ENCODE measurements around the gene PIK3C2G. TPM values are rescaled to one million over a fixed set of nuclear protein-coding genes. Genes with fewer than 3 reads are reported as not detected.
A peak's percentile ranks its signal among the peaks of the same experiment; 100 is the strongest.

Gene PIK3C2G
- total and polyA plus RNA-seq, 2 of the 4 experiments (the other 2 are of a cell fraction), result not detected

DNA sequence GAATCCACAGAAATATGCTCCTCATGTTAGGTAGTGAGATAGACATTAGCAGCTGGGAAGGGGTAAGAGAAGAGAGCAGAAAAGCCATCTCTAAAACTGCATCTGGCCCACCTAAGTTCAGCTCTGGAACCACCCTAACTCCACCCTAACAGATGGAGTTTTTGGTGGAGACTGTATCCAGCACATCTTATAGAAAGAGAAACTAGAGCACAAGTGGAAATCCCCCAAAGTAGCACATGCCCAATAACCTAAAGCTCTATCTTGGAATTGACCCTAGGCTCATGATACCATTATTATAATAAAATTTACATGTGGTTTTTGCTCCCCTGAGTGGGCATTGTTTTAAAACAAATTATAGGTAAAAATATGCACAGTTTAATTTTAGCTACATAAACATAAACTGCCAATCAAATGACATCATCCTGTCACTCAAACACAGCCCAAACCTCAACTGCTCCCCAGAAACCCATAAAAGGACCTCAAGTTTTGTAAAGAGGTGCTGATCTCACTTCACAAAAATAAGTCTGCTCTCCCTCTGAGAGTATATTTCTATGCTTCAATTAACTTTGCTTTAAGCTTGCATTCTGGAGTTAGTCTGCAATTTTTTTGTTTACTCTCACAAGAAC is 206.4 kb downstream of the PIK3C2G start:
- H3K18ac ChIP-seq (ENCODE audit: low read depth, low read length), result no peak overlapping the region
- dilution Hi-C loops (cut with HindIII; ENCODE audit: low sequenced_read_pairs, unreplicated experiment) (no loop called here), in situ Hi-C loops (cut with MboI; ENCODE audit: low sequenced_read_pairs) (no loop called here), intact Hi-C loops (cut with micrococcal nuclease) (no loop called here)
- no peak overlapping the region for H2BK5ac ChIP-seq (ENCODE audit: low read depth, low read length, poor library complexity, severe bottlenecking)
- H4K8ac ChIP-seq (ENCODE audit: low read depth in 2 of 2, low read length in 2 of 2), result no peak overlapping the region
- H3K27me3 ChIP-seq (ENCODE audit: control insufficient read depth, insufficient read depth, low read length), result no peaks in the 10 kb centered on the region
- no peak for DNase-seq
- no peak overlapping the region for H2BK120ac ChIP-seq (ENCODE audit: low read depth, low read length)
- no peak overlapping the region for H2AK9ac ChIP-seq (replicated peaks; ENCODE audit: low read depth, low read length, poor library complexity)
- 0 out of 3 replicates have a peak overlapping the region, but pooled peaks have one; percentile 10 for H2BK15ac ChIP-seq (ENCODE audit: low read depth, low read length)
- H3K23ac ChIP-seq (ENCODE audit: low read depth, low read length), result no peak overlapping the region
- 0 out of 2 replicates have a peak overlapping the region, but pooled peaks have one; percentile 31 for H3K14ac ChIP-seq (replicated peaks; ENCODE audit: low read depth, low read length)
- H3K27ac ChIP-seq (ENCODE audit: insufficient read depth, low read length), result no peak overlapping the region
- BruUV-seq (replicated peaks), result no TSS peak
- H3K4me3 ChIP-seq (ENCODE audit: insufficient read depth, low read depth, low read length), result no peak overlapping the region
- H2AK5ac ChIP-seq (ENCODE audit: low read depth, low read length), result no peak overlapping the region
- H2AFZ ChIP-seq (replicated peaks; ENCODE audit: low read length, poor library complexity), result no peak overlapping the region
- H4K5ac ChIP-seq (ENCODE audit: low read depth, low read length), result no peak overlapping the region
- ATAC-seq (ENCODE audit: low read depth), result no peak
- ChIA-PET POLR2A (ENCODE audit: unreplicated experiment) (no interaction called here), CTCF (interaction anchor here (1.0 kb wide), 1 partner anchor 12 kb away, joined by 3 read pairs; no protein-coding TSS in a partner anchor)
- no peak overlapping the region for H3K56ac ChIP-seq (ENCODE audit: extremely low read depth, insufficient read depth, low read length)
- H3K36me3 ChIP-seq (ENCODE audit: control insufficient read depth, insufficient read depth, low read length), result no peaks in the 10 kb centered on the region
- no peak overlapping the region for H4K91ac ChIP-seq (ENCODE audit: insufficient read depth, low read depth, low read length)
- H3K4me2 ChIP-seq (ENCODE audit: low read depth, low read length), result no peak overlapping the region
- H4K20me1 ChIP-seq (ENCODE audit: insufficient read depth, low read length), result no peaks in the 10 kb centered on the region
- TF ChIP-seq CTCF (conservative IDR thresholded peaks at IDR 0.05; ENCODE audit: low read depth, low read length), result no peak
- TF ChIP-seq SMC3 (IDR thresholded peaks at IDR 0.05; ENCODE audit: low read depth, low read length), result no peak
- no peak for TF ChIP-seq CEBPB (IDR thresholded peaks at IDR 0.05; ENCODE audit: low read depth, low read length)
- TF ChIP-seq MAZ (IDR thresholded peaks at IDR 0.05; ENCODE audit: borderline replicate concordance, low read depth, low read length), result no peak
- TF ChIP-seq, protein P1, sequence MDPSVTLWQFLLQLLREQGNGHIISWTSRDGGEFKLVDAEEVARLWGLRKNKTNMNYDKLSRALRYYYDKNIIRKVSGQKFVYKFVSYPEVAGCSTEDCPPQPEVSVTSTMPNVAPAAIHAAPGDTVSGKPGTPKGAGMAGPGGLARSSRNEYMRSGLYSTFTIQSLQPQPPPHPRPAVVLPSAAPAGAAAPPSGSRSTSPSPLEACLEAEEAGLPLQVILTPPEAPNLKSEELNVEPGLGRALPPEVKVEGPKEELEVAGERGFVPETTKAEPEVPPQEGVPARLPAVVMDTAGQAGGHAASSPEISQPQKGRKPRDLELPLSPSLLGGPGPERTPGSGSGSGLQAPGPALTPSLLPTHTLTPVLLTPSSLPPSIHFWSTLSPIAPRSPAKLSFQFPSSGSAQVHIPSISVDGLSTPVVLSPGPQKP (IDR thresholded peaks at IDR 0.05; ENCODE audit: borderline replicate concordance, low read depth, low read length), result no peak
- TF ChIP-seq RAD21 (IDR thresholded peaks at IDR 0.05; ENCODE audit: low read length), result no peak
- no peak for TF ChIP-seq USF2 (IDR thresholded peaks at IDR 0.05; ENCODE audit: low read depth, low read length)
- TF ChIP-seq MXI1 (IDR thresholded peaks at IDR 0.05; ENCODE audit: borderline replicate concordance, low read depth, low read length), result no peak
- no peak for TF ChIP-seq NFE2L2 (IDR thresholded peaks at IDR 0.05; ENCODE audit: low read depth, low read length)
- no peak for TF ChIP-seq CHD1 (IDR thresholded peaks at IDR 0.05; ENCODE audit: low read depth, low read length)
- TF ChIP-seq RCOR1 (IDR thresholded peaks at IDR 0.05; ENCODE audit: insufficient replicate concordance, low read length), result no peak
- no peak for TF ChIP-seq POLR2A (IDR thresholded peaks at IDR 0.05; ENCODE audit: low read depth, low read length)
- TF ChIP-seq BHLHE40 (IDR thresholded peaks at IDR 0.05; ENCODE audit: low read depth, low read length), result no peak
- TF ChIP-seq RFX5 (IDR thresholded peaks at IDR 0.05; ENCODE audit: low read depth, low read length), result no peak
- no peak for TF ChIP-seq FOS (IDR thresholded peaks at IDR 0.05; ENCODE audit: low read depth, low read length)
- no peaks in the 10 kb centered on the region for H3K9me1 ChIP-seq (ENCODE audit: insufficient read depth, low read length)
- no peak overlapping the region for H3K9ac ChIP-seq (ENCODE audit: low read depth, low read length)
- H3K4me1 ChIP-seq (ENCODE audit: control insufficient read depth, insufficient read depth, low read length), result no peaks in the 10 kb centered on the region; the same call in 1 of the 2 replicates
- H2BK20ac ChIP-seq (ENCODE audit: low read depth, low read length), result no peak overlapping the region
- no peak overlapping the region for H3K4ac ChIP-seq (ENCODE audit: low read depth, low read length)
- no peaks in the 10 kb centered on the region for H3K9me3 ChIP-seq (ENCODE audit: control insufficient read depth, insufficient read depth, low read length)
- H3K79me1 ChIP-seq (ENCODE audit: low read depth in 1 of 2, low read length in 2 of 2), result no peaks in the 10 kb centered on the region

All from IMR-90 (cell line).